Neural progenitor cell (in vitro differentiated cells): ENCODE data around the gene TMEM256.

Source experiments
- EZH2 ChIP-seq: fragments of 200-600 bp; sonication (generic); IDR thresholded peaks from 2 replicates; pipeline ENCODE4 v1.6.1; 2017; ENCODE audit warnings: antibody characterized with exemption, mild to moderate bottlenecking, moderate library complexity
- TF ChIP-seq, protein P1 (sequence below): fragments of 200-600 bp; sonication (generic); IDR thresholded peaks from 2 replicates; pipeline ENCODE4 v1.5.1; 2017; ENCODE audit warnings: antibody characterized with exemption, mild to moderate bottlenecking

DNA sequence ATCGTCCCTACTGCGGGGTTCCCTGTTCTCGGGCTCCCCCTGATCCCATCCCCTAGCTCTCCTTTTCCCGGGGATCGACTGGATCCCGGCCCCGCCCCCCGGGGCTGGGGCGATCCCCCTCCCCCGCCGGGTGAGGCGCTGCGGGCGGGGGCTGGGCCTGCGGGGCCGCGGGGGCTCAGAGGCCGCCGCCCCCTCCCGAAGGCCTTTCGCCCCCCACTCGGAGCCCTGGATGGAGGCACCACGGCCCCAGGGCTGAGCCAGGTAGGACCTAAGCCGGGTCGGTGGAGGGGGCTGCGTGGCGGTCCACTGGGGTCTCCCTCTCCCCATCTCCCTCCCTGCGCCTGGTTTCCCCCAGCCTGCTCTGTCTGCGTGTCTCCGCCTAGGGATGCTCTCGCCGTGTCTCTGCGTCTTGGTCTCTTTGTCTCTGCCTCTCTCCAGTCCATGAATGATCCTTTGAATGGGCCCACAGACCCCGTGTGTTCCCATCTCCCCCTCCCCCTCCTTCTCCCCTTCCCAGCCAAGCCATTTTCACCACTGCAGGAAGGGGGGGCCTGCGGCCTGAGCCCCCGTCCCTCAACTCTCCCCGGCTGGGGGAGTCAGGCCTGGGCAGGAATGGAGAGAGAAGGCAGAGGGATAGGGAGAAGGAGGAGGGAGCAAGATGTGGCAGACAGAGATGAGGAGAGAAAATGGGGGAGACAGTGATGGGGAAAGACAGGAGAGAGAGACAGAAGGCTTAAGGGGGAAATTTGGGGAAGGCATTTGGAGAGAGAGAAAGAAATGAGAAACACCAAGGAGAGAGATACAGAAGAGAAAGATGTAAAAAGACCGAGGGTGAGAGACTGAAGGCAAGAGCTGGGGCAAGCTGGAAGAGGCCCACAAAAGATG lies 1.7 kb upstream of the TMEM256 start:
- TF ChIP-seq, protein P1, sequence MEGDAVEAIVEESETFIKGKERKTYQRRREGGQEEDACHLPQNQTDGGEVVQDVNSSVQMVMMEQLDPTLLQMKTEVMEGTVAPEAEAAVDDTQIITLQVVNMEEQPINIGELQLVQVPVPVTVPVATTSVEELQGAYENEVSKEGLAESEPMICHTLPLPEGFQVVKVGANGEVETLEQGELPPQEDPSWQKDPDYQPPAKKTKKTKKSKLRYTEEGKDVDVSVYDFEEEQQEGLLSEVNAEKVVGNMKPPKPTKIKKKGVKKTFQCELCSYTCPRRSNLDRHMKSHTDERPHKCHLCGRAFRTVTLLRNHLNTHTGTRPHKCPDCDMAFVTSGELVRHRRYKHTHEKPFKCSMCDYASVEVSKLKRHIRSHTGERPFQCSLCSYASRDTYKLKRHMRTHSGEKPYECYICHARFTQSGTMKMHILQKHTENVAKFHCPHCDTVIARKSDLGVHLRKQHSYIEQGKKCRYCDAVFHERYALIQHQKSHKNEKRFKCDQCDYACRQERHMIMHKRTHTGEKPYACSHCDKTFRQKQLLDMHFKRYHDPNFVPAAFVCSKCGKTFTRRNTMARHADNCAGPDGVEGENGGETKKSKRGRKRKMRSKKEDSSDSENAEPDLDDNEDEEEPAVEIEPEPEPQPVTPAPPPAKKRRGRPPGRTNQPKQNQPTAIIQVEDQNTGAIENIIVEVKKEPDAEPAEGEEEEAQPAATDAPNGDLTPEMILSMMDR, result no peak
- TF ChIP-seq EZH2, result no peak
